H1 (cell line): Measurements from ENCODE around the gene ECD.

Experiments used
- CEBPB ChIP-seq: IDR thresholded peaks from 2 replicates; pipeline ENCODE4 v1.6.1; 2012; ENCODE audit warnings: low read depth, low read length
- CREB1 ChIP-seq: IDR thresholded peaks from 2 replicates; pipeline ENCODE4 v1.6.1; 2012; ENCODE audit warnings: inconsistent platforms
- EP300 ChIP-seq, 2 experiments: IDR thresholded peaks; 1 replicate in 1 of 2; 2 replicates in 1 of 2; pipeline ENCODE4 v1.6.1; 2011 to 2012; ENCODE audit warnings: low read depth in 2 of 2, low read length in 2 of 2, mild to moderate bottlenecking in 2 of 2, borderline replicate concordance in 1 of 2, inconsistent platforms in 1 of 2, moderate library complexity in 1 of 2
- GTF2F1 ChIP-seq: IDR thresholded peaks from 2 replicates; pipeline ENCODE4 v1.6.1; 2012; ENCODE audit warnings: low read depth, low read length, improper control_type of control experiment, borderline replicate concordance
- HDAC6 ChIP-seq: IDR thresholded peaks from one replicate; pipeline ENCODE4 v1.7.1; 2012; ENCODE audit warnings: low read depth, mild to moderate bottlenecking, inconsistent platforms, low read length, moderate library complexity
- JUND ChIP-seq: IDR thresholded peaks from 2 replicates; pipeline ENCODE4 v1.6.1; 2011; ENCODE audit warnings: mild to moderate bottlenecking, improper control_type of control experiment, low read length
- MAX ChIP-seq: IDR thresholded peaks from 2 replicates; pipeline ENCODE4 v1.6.1; 2012; ENCODE audit warnings: inconsistent platforms
- RAD21 ChIP-seq, 2 experiments: IDR thresholded peaks in 1 of 2; conservative IDR thresholded peaks in 1 of 2; 2 replicates each; pipeline ENCODE4 v1.6.1; 2011; ENCODE audit warnings: low read depth in 2 of 2, low read length in 2 of 2, improper control_type of control experiment in 1 of 2, inconsistent platforms in 1 of 2, mild to moderate bottlenecking in 1 of 2, moderate library complexity in 1 of 2
- SIN3A ChIP-seq, 2 experiments: IDR thresholded peaks in 1 of 2; conservative IDR thresholded peaks in 1 of 2; 2 replicates each; pipeline ENCODE4 v1.6.1; 2011 to 2012; ENCODE audit warnings: low read length in 2 of 2, improper control_type of control experiment in 1 of 2, low read depth in 1 of 2, mild to moderate bottlenecking in 1 of 2
- SP4 ChIP-seq: IDR thresholded peaks from 2 replicates; pipeline ENCODE4 v1.6.1; 2012; ENCODE audit warnings: low read length, inconsistent platforms
- TBP ChIP-seq: IDR thresholded peaks from 2 replicates; pipeline ENCODE4 v1.6.1; 2011; ENCODE audit warnings: low read depth, low read length, improper control_type of control experiment
- TCF12 ChIP-seq: IDR thresholded peaks from 2 replicates; pipeline ENCODE4 v1.6.1; 2011; ENCODE audit warnings: low read depth, mild to moderate bottlenecking, low read length
- TF ChIP-seq, protein P1 (sequence below), 3 experiments: IDR thresholded peaks; 1 replicate in 2 of 3; 2 replicates in 1 of 3; pipeline versions ENCODE4 v1.5.1 to v1.6.1; 2011; ENCODE audit warnings: low read length in 3 of 3, mild to moderate bottlenecking in 3 of 3, inconsistent platforms in 2 of 3, low read depth in 1 of 3, moderate library complexity in 1 of 3; ENCODE audit not compliant: insufficient read depth in 1 of 3; ENCODE audit errors: control extremely low read depth in 1 of 3
- TF ChIP-seq, protein P2 (sequence below): IDR thresholded peaks from 2 replicates; pipeline ENCODE4 v1.6.1; 2012; ENCODE audit warnings: low read length, inconsistent platforms

GRCh38 chr10:73207883-73208282 lies 40.1 kb upstream of the ECD start:
- TF ChIP-seq TBP (no peak), MAX (no peak), TCF12 (no peak), EP300 (IDR thresholded peaks at IDR 0.05; ENCODE audit: borderline replicate concordance in 1 of 2, low read depth in 2 of 2, low read length in 2 of 2) (no peak), SP4 (no peak), GTF2F1 (no peak), HDAC6 (no peak), CREB1 (no peak), RAD21 (IDR thresholded peaks at IDR 0.05 in 1 of 2, conservative IDR thresholded peaks at IDR 0.05 in 1 of 2; ENCODE audit: low read depth in 2 of 2, low read length in 2 of 2) (no peak), CEBPB (no peak), SIN3A (conservative IDR thresholded peaks at IDR 0.05 in 1 of 2, IDR thresholded peaks at IDR 0.05 in 1 of 2; ENCODE audit: low read depth in 1 of 2, low read length in 2 of 2) (no peak), JUND (no peak)
- TF ChIP-seq, protein P1, sequence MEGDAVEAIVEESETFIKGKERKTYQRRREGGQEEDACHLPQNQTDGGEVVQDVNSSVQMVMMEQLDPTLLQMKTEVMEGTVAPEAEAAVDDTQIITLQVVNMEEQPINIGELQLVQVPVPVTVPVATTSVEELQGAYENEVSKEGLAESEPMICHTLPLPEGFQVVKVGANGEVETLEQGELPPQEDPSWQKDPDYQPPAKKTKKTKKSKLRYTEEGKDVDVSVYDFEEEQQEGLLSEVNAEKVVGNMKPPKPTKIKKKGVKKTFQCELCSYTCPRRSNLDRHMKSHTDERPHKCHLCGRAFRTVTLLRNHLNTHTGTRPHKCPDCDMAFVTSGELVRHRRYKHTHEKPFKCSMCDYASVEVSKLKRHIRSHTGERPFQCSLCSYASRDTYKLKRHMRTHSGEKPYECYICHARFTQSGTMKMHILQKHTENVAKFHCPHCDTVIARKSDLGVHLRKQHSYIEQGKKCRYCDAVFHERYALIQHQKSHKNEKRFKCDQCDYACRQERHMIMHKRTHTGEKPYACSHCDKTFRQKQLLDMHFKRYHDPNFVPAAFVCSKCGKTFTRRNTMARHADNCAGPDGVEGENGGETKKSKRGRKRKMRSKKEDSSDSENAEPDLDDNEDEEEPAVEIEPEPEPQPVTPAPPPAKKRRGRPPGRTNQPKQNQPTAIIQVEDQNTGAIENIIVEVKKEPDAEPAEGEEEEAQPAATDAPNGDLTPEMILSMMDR (IDR thresholded peaks at IDR 0.05; ENCODE audit: control extremely low read depth in 1 of 3, insufficient read depth in 1 of 3, low read depth in 1 of 3, low read length in 3 of 3): no peak
- TF ChIP-seq, protein P2, sequence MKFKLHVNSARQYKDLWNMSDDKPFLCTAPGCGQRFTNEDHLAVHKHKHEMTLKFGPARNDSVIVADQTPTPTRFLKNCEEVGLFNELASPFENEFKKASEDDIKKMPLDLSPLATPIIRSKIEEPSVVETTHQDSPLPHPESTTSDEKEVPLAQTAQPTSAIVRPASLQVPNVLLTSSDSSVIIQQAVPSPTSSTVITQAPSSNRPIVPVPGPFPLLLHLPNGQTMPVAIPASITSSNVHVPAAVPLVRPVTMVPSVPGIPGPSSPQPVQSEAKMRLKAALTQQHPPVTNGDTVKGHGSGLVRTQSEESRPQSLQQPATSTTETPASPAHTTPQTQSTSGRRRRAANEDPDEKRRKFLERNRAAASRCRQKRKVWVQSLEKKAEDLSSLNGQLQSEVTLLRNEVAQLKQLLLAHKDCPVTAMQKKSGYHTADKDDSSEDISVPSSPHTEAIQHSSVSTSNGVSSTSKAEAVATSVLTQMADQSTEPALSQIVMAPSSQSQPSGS: no peak
